Lower leg skin (tissue), 3 donors: Measurements from ENCODE around the gene WDR33.
"Not testable (repeated sequence)": the region's sequence is repeated elsewhere in the genome, so short reads cannot be mapped to it uniquely, and the experiment has no call there.

Experiments
- CTCF ChIP-seq, 3 donors: fragments of 450-650 bp; IDR thresholded peaks; one replicate each; pipeline ENCODE4 v1.5.1; 2016; ENCODE audit warnings: antibody characterized with exemption in 3 of 3, mild to moderate bottlenecking in 3 of 3, moderate library complexity in 2 of 3
- POLR2A ChIP-seq, 2 donors: fragments of 450-650 bp; IDR thresholded peaks; one replicate each; pipeline ENCODE4 v1.6.1; 2016 to 2017; ENCODE audit warnings: antibody characterized with exemption in 2 of 2, mild to moderate bottlenecking in 1 of 2, moderate library complexity in 1 of 2

- TF ChIP-seq CTCF, POLR2A (IDR thresholded peaks at IDR 0.05): not testable (repeated sequence)
Observed at GRCh38 chr2:127826708-127827107, 15.7 kb upstream of the WDR33 start.
